ENCODE measurements around the gene HRH2.

GRCh38 chr5:175706499-175706898 lies 48.6 kb downstream of the HRH2 start:
- TF ChIP-seq CTCF (IDR thresholded peaks at IDR 0.05; ENCODE audit: low read depth, low read length) (no peak), EZH2phosphoT487 (IDR thresholded peaks at IDR 0.05; ENCODE audit: low read depth) (no peak)
